Measurements from ENCODE around the gene ACAP3.

DNA sequence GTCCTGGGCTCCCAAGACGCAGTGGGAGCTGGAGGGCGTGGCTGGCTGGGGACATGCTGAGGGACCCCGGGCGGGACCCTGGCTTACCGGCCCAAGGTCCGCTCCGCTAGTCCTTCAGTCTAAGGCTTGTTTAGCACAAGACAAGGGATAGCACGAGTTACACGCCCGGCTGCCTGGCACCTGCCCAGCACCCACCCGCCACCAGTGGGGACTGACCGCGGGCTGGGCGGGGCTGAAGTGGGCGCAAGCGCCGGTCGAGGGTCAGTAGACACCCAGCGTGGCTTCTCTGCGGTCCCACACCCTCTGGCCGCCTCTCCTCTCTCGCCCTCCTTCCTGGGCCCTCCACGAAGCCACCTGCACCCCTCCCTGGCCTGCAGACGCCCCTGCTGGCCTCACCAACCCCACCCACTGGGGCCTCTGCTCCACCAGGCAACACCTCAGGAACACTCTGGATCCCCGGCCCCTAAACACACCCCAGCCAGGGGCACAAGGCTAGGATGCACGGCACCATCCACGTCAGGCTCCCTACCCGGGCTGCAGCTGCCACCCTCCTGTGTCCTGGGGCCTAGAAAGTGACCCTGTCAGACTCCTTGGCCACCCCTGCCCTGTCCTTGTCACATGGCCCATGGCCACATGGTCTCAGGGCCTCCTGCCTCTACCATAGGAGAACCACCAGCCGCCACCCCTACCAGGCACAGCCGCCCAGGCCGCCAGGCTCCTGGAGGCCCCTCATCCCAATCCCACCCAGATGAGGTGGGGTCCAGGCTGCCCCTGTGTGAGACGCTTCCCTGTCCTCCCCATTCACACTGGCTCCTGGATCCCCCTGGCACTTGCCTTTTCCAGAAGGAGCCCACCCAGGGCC lies 29.4 kb upstream of the ACAP3 start:
- TF ChIP-seq CTCF (IDR thresholded peaks at IDR 0.05) (no peak), POLR2A (IDR thresholded peaks at IDR 0.05) (no peak), POLR2AphosphoS5 (IDR thresholded peaks at IDR 0.05) (no peak)

All from prostate gland (tissue), 2 donors.